Measurements from ENCODE around the gene EHF. TPM values are rescaled to one million over a fixed set of nuclear protein-coding genes. Genes with fewer than 3 reads are reported as not detected.

The EHF gene
- total and polyA plus RNA-seq, 2 of the 8 experiments (the other 6 are each of a cell fraction or from before 2014, with no cell fraction given), result not detected

GRCh38 chr11:34621876-34622275 is 983 bp downstream of the EHF start (continued):
- TF ChIP-seq ASH2L (IDR thresholded peaks at IDR 0.05; ENCODE audit: low read length), result no peak
- TF ChIP-seq RFX5 (IDR thresholded peaks at IDR 0.05; ENCODE audit: borderline replicate concordance, low read depth, low read length), result no peak
- no peak for TF ChIP-seq MAX (IDR thresholded peaks at IDR 0.05)
- TF ChIP-seq CHD7 (IDR thresholded peaks at IDR 0.05; ENCODE audit: insufficient replicate concordance, low read length), result no peak
